GM12874 (cell line): Measurements from ENCODE around the gene MAPRE2.

ENCODE experiments used
- CTCF ChIP-seq: IDR thresholded peaks from 2 replicates; pipeline ENCODE4 v1.5.1; 2011; ENCODE audit warnings: low read depth, mild to moderate bottlenecking, control low read depth, low read length, moderate library complexity; ENCODE audit not compliant: insufficient read depth

Gene MAPRE2

GRCh38 chr18:35075132-35075531, 33.9 kb downstream of the MAPRE2 start:
- no peak for TF ChIP-seq CTCF

DNA sequence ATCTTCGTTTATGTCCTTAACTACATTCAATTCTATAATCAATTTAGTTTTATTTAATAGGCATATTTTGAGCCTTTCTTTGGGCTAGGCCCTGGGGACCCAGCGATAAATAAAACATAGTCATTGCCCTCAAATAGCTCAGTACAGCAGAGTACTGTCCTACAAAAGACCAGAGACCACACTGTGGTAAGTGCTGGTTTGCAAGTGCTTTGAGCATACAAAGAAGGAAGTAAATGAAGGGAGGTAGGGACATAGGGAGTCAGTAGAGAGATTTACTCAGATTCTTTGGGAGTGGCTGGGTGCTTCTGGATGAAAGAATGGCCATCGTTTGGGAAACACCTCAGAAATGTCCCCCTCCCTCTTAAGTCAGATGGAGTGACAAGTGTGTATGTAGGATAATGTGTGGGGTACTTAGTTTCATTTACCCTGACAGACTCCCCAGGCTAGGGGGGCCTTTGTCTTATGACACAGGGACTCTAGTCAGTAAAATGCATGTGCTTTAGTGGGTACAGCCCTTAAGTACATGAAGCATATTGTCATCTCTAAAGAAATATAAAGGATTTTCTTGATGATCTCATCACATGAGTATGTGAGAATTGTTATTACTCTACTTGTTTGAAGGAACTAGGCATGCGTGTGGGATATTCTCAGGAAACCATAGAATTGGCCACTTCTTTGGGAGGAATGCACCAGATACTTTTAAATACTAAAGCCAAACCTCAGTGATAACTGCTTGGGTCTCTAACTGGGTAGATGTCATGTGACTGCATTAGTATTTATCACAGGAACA, 35.1 kb downstream of the MAPRE2 start:
- TF ChIP-seq CTCF: no peak

- TF ChIP-seq CTCF: no peak
Measured at GRCh38 chr18:35077937-35078336, 36.7 kb downstream of the MAPRE2 start.

GRCh38 chr18:35080058-35080457, 38.8 kb downstream of the MAPRE2 start:
- no peak for TF ChIP-seq CTCF

DNA sequence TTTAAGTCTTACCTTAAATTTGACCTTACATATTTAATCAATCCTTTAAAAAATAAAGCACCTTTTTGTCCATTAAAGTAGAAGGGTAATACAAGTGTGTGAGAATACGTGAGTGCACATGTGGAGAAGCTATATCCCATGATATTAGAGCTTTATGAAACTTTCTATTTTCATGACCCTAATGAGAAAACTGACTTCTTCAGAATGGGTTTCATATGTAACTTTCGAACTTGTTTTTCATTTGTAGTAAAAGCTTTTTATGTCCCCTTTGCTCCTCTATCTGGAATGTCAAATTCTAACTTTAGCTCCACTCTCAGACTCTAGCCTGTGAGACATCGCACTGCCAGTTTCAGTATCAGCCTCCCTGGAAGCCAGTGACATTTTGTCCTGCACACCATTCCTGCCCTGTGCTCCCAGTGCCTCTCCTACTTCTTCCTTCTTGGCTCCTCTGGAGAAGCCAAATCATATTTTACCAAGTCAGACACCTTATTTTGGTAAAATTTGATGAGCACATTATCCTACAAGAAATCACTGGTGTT, 42.0 kb downstream of the MAPRE2 start:
- TF ChIP-seq CTCF: no peak

DNA sequence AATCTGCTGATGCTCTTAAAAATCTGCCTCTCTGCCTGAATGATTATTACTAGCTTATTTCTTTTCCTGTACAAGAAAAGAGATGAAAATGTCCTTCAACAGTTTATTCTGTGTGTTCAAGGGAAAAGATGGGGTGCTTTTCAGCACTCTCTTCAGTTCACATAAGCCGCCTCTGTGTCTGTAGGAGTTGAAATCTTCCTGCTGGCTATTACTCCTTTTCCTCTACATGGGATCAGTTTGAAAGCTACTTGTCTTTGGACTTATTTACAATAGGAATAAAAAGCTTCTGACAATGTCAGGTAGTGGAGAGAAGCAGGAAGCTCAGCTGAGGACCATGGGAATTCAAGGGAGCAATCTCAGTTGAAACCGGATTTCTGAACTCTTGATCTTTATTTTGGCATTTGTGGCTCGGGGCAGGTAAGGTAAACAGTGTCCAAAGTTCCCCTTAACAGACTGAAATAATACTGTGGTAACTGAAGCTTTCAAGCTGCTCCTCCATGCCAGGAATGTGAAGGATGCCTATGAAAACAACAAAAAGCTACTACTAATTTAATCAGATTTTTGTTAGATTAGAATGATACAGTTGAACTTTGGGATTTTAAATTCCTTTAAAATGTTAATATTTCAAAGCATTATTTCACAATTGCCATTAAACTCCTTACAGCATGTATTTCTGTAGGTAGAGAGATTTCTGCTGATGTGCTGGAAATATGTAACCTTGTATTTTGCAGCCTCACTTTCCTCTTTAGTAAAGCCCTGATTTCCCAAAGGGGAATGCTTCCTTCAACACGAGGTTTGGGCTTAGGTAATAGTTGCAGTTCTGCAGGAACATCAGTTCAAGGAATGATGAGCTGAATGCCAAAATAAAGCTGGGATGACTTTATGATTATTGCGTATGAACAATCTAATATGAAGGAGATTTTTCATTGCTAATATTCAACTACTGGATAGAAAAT, 43.6 kb downstream of the MAPRE2 start:
- no peak for TF ChIP-seq CTCF
